ENCODE measurements around the gene NEUROD2. TPM values are rescaled to one million over a fixed set of nuclear protein-coding genes. Genes with fewer than 3 reads are reported as not detected.

The NEUROD2 gene
- total and polyA plus RNA-seq, 9 donors = not detected

GRCh38 chr17:39581759-39582085 is 26.0 kb downstream of the NEUROD2 start:
- no peak overlapping the region for H3K4me3 ChIP-seq
- no peak for DNase-seq

GRCh38 chr17:39581071-39581758 is 26.5 kb downstream of the NEUROD2 start:
- Histone ChIP-seq H3K4me1 (ENCODE audit: insufficient read depth) (no peaks in the 10 kb centered on the region), H3K36me3 (no peaks in the 10 kb centered on the region), H3K9me3 (no peaks in the 10 kb centered on the region), H3K27me3 (no peaks in the 10 kb centered on the region), H3K27ac (no peak overlapping the region), H3K4me3 (no peak overlapping the region)
- WGBS, 3 donors = 88 to 90% (median 88%) methylated on average over 20 of the region's 20 CpGs
- DNase-seq = no peak
- intact Hi-C loops (cut with DNase I) = no loop called here
- TF ChIP-seq POLR2A (IDR thresholded peaks at IDR 0.05) = no peak
- no peak for TF ChIP-seq EP300 (IDR thresholded peaks at IDR 0.05)
- TF ChIP-seq CTCF (IDR thresholded peaks at IDR 0.05) = no peak

More at GRCh38 chr17:39581759-39582085, 26.0 kb downstream of the NEUROD2 start:
- Histone ChIP-seq H3K9me3 (no peaks in the 10 kb centered on the region), H3K4me1 (ENCODE audit: insufficient read depth) (no peaks in the 10 kb centered on the region), H3K36me3 (no peaks in the 10 kb centered on the region), H3K27me3 (no peaks in the 10 kb centered on the region), H3K27ac (no peak overlapping the region)
- 77 to 81% (median 80%) methylated on average over 4 of the region's 4 CpGs for WGBS, 3 donors
- no peak for TF ChIP-seq POLR2A (IDR thresholded peaks at IDR 0.05)
- TF ChIP-seq EP300 (IDR thresholded peaks at IDR 0.05) = no peak
- TF ChIP-seq CTCF (IDR thresholded peaks at IDR 0.05) = no peak
- intact Hi-C loops (cut with DNase I) = no loop called here

- Histone ChIP-seq H3K27me3 (no peaks in the 10 kb centered on the region), H3K36me3 (no peaks in the 10 kb centered on the region), H3K9me3 (no peaks in the 10 kb centered on the region), H3K27ac (no peak overlapping the region), H3K4me3 (no peak overlapping the region), H3K4me1 (ENCODE audit: insufficient read depth) (no peaks in the 10 kb centered on the region)
- no peak for DNase-seq
- intact Hi-C loops (cut with DNase I) = no loop called here
- no peak for TF ChIP-seq EP300 (IDR thresholded peaks at IDR 0.05)
- TF ChIP-seq POLR2A (IDR thresholded peaks at IDR 0.05) = no peak
- no peak for TF ChIP-seq CTCF (IDR thresholded peaks at IDR 0.05)
- WGBS, 3 donors = 83 to 88% (median 84%) methylated on average over 7 of the region's 7 CpGs
These were observed 27.6 kb downstream of the NEUROD2 start for GRCh38 chr17:39580082-39580468.

GRCh38 chr17:39579318-39580081 is 28.2 kb downstream of the NEUROD2 start:
- no peak for DNase-seq
- no peaks in the 10 kb centered on the region for H3K9me3 ChIP-seq
- no peak for TF ChIP-seq EP300 (IDR thresholded peaks at IDR 0.05)
- TF ChIP-seq CTCF (IDR thresholded peaks at IDR 0.05) = no peak
- no peak for TF ChIP-seq POLR2A (IDR thresholded peaks at IDR 0.05)
- intact Hi-C loops (cut with DNase I) = no loop called here
- no peak overlapping the region for H3K27ac ChIP-seq
- no peaks in the 10 kb centered on the region for H3K4me1 ChIP-seq (ENCODE audit: insufficient read depth)
- H3K27me3 ChIP-seq = no peaks in the 10 kb centered on the region
- WGBS, 3 donors = 50 to 55% (median 55%) methylated on average over 8 of the region's 8 CpGs
- no peak overlapping the region for H3K4me3 ChIP-seq
- H3K36me3 ChIP-seq = no peaks in the 10 kb centered on the region
